ENCODE results near the gene ZDHHC19.
"Not testable (repeated sequence)": the region's sequence is repeated elsewhere in the genome, so short reads cannot be mapped to it uniquely, and the experiment has no call there.

Gene ZDHHC19

DNA sequence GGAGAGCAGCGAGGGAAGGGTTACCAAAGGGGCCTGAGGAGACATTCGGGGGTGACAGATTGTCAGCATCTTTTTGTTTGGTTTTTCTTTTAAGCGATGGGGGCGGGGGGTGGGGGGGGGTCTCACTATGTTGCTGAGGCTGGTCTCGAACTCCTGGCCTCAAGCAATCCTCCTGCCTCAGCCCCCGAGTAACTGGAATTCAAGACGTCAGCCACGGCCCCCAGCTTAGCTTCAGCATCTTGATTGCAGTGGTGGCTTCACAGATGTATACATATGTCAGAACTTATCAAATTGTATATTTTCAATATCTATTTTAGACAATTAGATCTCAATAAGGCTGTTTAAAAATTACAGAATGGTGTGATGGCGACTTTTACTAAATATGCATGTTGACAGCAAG is 30.9 kb downstream of the ZDHHC19 start:
- FAIRE-seq (peak; percentile 17), DNase-seq (ENCODE audit: insufficient read length) (no peak)
- TF ChIP-seq POLR2AphosphoS5 (IDR thresholded peaks at IDR 0.05; ENCODE audit: low read depth, low read length) (no peak; the same call in 1 of the 2 replicates), POLR2A (IDR thresholded peaks at IDR 0.05; ENCODE audit: low read depth, low read length) (no peak)

DNA sequence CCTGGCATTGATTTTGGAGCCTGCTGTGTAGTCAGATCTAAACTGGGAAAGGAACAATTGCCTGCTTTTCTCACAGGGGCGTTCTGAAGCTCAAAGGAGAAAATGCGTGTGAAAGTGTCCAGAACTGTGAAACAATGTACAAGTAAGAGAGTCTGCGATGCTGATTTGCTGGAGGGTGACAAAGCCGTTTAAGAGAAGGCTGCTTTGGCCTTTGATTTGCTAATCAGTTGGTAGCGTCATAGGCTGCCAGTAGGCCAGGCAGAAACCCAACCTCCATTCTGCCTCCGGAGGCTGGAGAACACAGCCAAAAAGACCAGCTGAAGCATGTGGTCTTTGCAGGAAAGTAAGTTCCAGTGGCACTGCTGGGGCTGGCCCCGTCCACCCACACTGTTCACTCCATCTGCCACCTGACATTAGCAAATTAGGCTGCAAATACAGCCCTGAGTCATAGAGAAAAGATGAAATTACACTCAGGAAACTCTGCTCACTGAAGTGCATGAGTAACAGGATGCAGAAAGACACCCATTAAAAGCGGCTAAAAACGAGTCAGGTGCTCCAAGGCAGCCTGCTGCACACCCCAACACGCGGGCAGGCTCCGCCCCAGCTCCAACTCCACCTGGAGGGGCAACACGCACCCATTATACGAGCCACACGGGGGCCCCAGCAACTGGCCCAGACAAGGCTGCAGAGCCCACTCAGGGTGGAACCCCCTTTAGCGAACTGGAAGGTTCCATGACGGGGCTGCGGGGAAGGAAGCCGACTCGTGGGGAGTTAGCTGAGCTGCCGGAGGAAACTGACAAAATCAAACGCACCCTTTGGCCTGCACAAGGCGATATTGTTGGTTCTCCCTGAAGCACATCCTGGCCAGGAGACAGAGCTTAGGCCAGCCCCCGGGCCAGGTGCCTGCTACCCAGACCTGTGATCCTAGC is 31.6 kb downstream of the ZDHHC19 start:
- DNase-seq (ENCODE audit: insufficient read length) (peak; percentile 71), FAIRE-seq (peak; percentile 97)
- TF ChIP-seq POLR2AphosphoS5 (IDR thresholded peaks at IDR 0.05; ENCODE audit: low read depth, low read length) (no peak; the same call in 1 of the 2 replicates), TAF1 (IDR thresholded peaks at IDR 0.05; ENCODE audit: borderline replicate concordance, low read depth, low read length) (peak; percentile 53; the same call in 1 of the 2 replicates), POLR2A (IDR thresholded peaks at IDR 0.05; ENCODE audit: low read depth, low read length) (peak; percentile 67)

DNA sequence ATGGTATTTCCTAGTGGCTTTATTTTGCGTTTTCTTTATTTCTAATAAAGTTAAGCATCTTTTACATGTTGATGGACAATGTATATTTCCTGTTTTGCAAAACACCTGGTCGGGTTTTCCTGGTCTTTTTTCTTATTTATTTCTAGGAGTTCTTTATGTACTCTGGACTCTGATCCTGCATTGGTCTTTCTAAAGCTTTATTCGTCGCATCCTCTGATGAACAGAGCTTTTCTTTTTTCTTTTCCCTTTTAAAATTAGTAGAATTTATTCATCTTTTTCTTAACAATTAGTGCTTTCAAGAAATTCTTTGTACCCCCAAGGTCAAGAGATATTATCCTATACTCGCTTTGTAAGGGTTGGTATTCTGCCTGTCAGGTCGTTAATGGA is 32.2 kb downstream of the ZDHHC19 start:
- FAIRE-seq (no peak), DNase-seq (ENCODE audit: insufficient read length) (no peak)
- TF ChIP-seq POLR2AphosphoS5 (IDR thresholded peaks at IDR 0.05; ENCODE audit: low read depth, low read length) (no peak), POLR2A (IDR thresholded peaks at IDR 0.05; ENCODE audit: low read depth, low read length) (no peak), TAF1 (IDR thresholded peaks at IDR 0.05; ENCODE audit: borderline replicate concordance, low read depth, low read length) (no peak)

DNA sequence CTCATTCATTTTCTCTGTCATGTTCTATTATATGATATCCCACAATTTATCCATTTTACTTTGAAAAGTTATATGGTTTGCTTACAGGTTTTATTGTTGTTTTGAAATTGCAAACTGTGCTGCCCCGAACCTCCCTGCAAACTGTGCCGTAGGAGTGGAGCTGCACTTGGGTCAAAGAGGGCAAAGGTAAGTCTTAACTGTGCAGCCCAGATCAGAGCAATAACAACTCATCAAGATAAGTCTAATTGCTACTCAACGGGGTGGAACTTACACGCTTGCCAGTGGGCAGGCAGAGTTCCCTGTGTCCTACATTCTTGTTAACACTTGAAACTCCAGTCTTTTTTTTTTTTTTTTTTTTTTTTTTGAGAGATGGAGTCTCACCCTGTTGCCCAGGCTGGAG is 33.2 kb downstream of the ZDHHC19 start:
- TF ChIP-seq TAF1 (IDR thresholded peaks at IDR 0.05; ENCODE audit: borderline replicate concordance, low read depth, low read length) (no peak), POLR2A (IDR thresholded peaks at IDR 0.05; ENCODE audit: low read depth, low read length) (no peak), POLR2AphosphoS5 (IDR thresholded peaks at IDR 0.05; ENCODE audit: low read depth, low read length) (no peak)
- FAIRE-seq (no peak), DNase-seq (ENCODE audit: insufficient read length) (no peak)

DNA sequence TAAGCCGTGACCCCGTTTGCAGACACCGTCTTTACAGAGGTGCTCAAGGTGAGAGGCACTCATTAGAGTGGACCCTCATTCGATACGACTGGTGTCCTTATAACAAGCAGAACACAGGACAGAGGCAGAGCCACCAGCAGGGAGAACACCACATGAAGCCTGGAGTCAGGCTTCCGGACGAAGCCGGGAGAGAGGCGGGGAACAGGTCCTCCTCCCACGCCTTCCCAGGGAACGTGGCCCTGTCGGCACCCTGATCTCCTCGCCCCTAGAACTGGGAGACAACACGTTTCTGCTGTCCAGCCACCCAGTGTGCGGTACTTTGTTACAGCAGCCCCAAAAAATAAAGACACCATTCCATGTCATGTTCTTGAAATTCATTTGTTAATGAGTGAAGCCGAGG is 33.6 kb downstream of the ZDHHC19 start:
- no peak for TF ChIP-seq TAF1 (IDR thresholded peaks at IDR 0.05; ENCODE audit: borderline replicate concordance, low read depth, low read length)
- TF ChIP-seq POLR2AphosphoS5 (IDR thresholded peaks at IDR 0.05; ENCODE audit: low read depth, low read length), result no peak
- DNase-seq (ENCODE audit: insufficient read length) (no peak), FAIRE-seq (no peak)

DNA sequence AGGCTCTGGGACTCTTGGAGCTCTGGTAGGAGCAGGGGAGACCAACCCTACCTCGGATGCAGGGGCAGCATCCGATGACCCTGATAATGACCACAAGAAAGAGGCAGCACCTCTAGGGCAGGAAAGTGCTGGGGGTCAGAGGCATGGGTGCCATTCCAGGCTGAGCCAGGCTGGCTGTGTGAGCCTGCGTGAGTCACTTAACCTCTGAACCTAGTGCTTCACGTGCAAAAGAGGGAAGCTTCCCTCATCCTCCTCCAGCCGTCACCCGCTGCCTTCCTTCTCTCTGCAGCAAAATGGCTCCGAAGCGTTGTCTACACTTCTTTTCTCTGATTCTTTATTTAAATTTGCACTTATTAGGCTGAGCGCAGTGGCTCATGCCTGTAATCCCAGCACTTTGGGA is 35.5 kb downstream of the ZDHHC19 start:
- TF ChIP-seq TAF1 (IDR thresholded peaks at IDR 0.05; ENCODE audit: borderline replicate concordance, low read depth, low read length) (no peak), POLR2AphosphoS5 (IDR thresholded peaks at IDR 0.05; ENCODE audit: low read depth, low read length) (no peak), POLR2A (IDR thresholded peaks at IDR 0.05; ENCODE audit: low read depth, low read length) (no peak)
- DNase-seq (ENCODE audit: insufficient read length) (no peak), FAIRE-seq (no peak)

DNA sequence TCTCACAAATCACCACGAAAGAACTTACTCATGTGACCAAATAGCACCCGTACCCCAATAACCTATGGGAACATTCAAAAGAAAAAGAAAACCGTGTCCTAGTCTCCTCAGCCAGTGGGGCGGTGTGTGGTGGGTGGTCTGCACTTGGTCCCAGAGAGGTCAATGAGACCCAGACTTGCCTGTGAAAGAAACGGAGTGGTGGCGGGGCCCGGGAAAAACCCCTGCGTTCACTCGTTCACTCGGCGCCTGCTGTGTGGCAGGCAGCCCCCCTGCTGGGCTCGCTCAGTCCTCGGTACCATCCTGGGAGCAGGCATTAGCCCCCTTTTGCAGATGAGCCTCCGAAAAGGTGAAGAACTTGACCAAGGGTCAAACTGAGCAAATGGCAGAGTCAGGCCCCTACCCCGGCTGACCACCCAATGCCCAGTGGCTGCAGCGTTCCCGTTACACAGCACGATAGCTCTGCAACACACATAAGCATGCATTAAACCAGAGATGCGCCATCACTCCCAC is 36.0 kb downstream of the ZDHHC19 start:
- TF ChIP-seq TAF1 (IDR thresholded peaks at IDR 0.05; ENCODE audit: borderline replicate concordance, low read depth, low read length) (no peak), POLR2A (IDR thresholded peaks at IDR 0.05; ENCODE audit: low read depth, low read length) (no peak), POLR2AphosphoS5 (IDR thresholded peaks at IDR 0.05; ENCODE audit: low read depth, low read length) (no peak)
- FAIRE-seq, result no peak
- DNase-seq (ENCODE audit: insufficient read length), result no peak

DNA sequence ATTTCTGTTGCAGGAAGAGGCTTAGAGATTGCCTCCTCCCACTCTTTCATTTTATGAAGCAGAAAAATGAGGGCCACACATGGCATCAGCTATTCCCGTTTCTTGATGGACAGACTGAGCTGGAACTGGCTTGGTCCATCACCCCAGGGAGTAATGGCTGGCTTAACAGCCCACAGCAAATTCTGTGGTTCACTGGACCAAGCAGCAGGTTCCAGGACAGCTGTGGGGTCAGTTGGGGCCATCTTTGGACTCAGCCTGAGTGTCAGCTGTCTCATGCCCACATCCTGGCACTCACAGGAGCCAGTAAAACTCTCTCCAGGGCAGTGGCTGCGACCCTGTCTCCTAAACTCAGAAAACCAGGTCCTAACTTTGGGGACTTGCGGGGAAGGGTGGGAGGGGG is 36.5 kb downstream of the ZDHHC19 start:
- FAIRE-seq, result no peak
- DNase-seq (ENCODE audit: insufficient read length), result no peak
- no peak for TF ChIP-seq POLR2AphosphoS5 (IDR thresholded peaks at IDR 0.05; ENCODE audit: low read depth, low read length)
- no peak for TF ChIP-seq TAF1 (IDR thresholded peaks at IDR 0.05; ENCODE audit: borderline replicate concordance, low read depth, low read length)
- no peak for TF ChIP-seq POLR2A (IDR thresholded peaks at IDR 0.05; ENCODE audit: low read depth, low read length)

DNA sequence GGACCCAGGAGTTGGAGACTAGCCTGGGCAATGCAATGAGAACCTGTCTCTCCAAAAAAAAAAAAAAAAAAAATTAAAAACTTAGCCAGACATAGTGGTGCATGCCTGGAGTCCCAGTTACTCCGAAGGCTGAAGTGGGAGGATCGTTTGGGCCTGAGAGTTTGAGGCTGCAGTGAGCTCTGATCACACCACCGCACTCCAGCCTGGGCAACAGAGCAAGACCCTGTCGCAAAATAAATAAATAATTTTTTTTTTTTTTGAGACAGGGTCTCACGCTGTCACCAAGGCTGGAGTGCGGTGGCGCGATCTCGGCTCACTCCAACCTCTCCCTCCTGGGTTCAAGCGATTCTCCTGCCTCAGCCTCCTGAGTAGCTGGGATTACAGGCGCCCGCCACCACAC is 40.9 kb downstream of the ZDHHC19 start:
- FAIRE-seq; DNase-seq (ENCODE audit: insufficient read length): not testable (repeated sequence)

DNA sequence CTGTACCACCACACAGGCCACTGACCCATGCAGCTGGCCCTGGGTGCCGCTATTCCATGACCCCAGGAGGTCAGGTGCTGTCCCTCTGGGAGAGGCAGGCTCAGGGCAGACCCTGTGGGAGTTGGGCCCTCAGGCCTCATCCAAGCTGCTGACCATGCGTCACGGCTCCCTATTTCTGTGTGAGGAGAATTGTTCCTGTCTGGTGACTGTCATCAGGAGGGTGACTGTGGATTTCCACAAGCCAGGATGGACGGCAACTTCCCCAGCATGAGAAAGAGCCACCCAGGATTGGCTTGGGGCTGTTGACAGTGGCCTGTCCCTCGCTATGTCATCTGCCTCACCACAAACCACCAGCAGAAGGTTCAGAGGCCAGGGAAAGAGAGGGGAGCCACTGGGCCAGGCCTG is 41.4 kb downstream of the ZDHHC19 start:
- TF ChIP-seq POLR2AphosphoS5 (IDR thresholded peaks at IDR 0.05; ENCODE audit: low read depth, low read length), result no peak
- no peak for TF ChIP-seq POLR2A (IDR thresholded peaks at IDR 0.05; ENCODE audit: low read depth, low read length)
- no peak for TF ChIP-seq TAF1 (IDR thresholded peaks at IDR 0.05; ENCODE audit: borderline replicate concordance, low read depth, low read length)
- FAIRE-seq, result no peak
- DNase-seq (ENCODE audit: insufficient read length), result no peak

DNA sequence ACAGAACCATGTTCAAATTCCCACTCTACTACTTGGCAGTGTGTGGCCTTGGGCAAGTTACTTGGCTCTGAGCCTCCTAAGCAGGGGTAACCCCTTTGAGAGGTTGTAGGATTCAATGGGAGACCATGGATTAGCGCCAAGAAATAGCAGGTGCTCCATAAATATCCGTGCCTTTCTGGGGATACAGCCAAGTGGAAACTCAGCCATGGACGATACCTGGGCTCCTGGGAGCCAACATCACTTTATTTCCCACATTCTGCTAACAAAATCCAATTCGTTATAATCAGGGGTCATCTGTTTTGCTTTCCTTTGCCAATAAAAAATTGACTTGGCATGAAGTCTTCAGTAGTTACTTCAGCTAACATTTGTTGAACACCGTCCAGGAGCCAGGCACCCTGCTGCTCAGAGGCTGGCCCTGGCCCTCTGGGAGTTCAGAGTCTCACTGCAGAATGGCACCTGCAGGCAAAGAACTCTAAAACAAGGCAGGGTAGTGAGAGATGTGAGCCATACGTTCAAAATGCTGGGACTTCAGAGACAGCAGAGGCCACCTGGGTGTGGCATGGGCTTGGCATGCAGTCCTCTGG is 42.3 kb downstream of the ZDHHC19 start:
- no peak for FAIRE-seq
- DNase-seq (ENCODE audit: insufficient read length), result no peak
- no peak for TF ChIP-seq TAF1 (IDR thresholded peaks at IDR 0.05; ENCODE audit: borderline replicate concordance, low read depth, low read length)
- TF ChIP-seq POLR2A (IDR thresholded peaks at IDR 0.05; ENCODE audit: low read depth, low read length), result no peak

DNA sequence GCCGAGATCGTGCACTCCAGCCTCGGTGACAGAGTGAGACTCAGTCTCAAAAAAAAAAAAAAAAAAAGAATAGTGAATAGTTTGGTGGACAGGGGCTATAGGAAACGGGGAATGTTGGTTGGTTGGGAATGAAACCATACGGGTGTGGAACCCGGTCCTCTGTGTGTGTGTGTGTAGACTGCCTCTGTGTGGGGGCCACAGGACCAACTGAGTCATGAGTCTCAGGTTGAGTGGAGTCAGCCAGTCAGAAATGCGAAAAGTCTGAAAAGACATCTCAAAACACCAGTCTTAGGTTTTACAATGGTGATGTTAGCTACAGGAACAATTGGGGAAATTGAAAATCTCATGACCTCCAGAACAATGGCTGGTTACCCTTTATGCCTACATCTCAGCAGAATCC is 44.5 kb downstream of the ZDHHC19 start:
- no peak for FAIRE-seq
- DNase-seq (ENCODE audit: insufficient read length), result no peak
- no peak for TF ChIP-seq POLR2A (IDR thresholded peaks at IDR 0.05; ENCODE audit: low read depth, low read length)
- TF ChIP-seq TAF1 (IDR thresholded peaks at IDR 0.05; ENCODE audit: borderline replicate concordance, low read depth, low read length), result no peak
- TF ChIP-seq POLR2AphosphoS5 (IDR thresholded peaks at IDR 0.05; ENCODE audit: low read depth, low read length), result no peak

All from GM12892 (cell line).